ENCODE data around the gene CAMK1D. TPM values are rescaled to one million over a fixed set of nuclear protein-coding genes. Genes with fewer than 3 reads are reported as not detected.

Gene CAMK1D
- total and polyA plus RNA-seq, 2 of the 4 experiments (the other 2 are of a cell fraction), result 5.0 to 5.3 TPM

GRCh38 chr10:12419262-12419847 is 70.0 kb downstream of the CAMK1D start (continued):
- peak; percentile 14; the same call in 1 of the 2 replicates for TF ChIP-seq RAD21 (IDR thresholded peaks at IDR 0.05; ENCODE audit: low read length)

GRCh38 chr10:12420530-12421120 is 71.3 kb downstream of the CAMK1D start:
- Histone ChIP-seq H3K36me3 (ENCODE audit: control insufficient read depth, insufficient read depth, low read length) (no peaks in the 10 kb centered on the region), H2BK5ac (ENCODE audit: low read depth, low read length, poor library complexity, severe bottlenecking) (no peak overlapping the region), H3K14ac (replicated peaks; ENCODE audit: low read depth, low read length) (no peak overlapping the region), H2BK15ac (ENCODE audit: low read depth, low read length) (no peak overlapping the region), H3K27ac (ENCODE audit: insufficient read depth, low read length) (no peak overlapping the region), H3K9ac (ENCODE audit: low read depth, low read length) (no peak overlapping the region), H3K9me3 (ENCODE audit: control insufficient read depth, insufficient read depth, low read length) (no peaks in the 10 kb centered on the region), H3K4me2 (ENCODE audit: low read depth, low read length) (no peak overlapping the region), H3K27me3 (ENCODE audit: control insufficient read depth, insufficient read depth, low read length) (peaks cover 14% of the 10 kb centered on the region), H3K4ac (ENCODE audit: low read depth, low read length) (no peak overlapping the region), H2BK120ac (ENCODE audit: low read depth, low read length) (no peak overlapping the region), H4K5ac (ENCODE audit: low read depth, low read length) (no peak overlapping the region), H3K9me1 (ENCODE audit: insufficient read depth, low read length) (no peaks in the 10 kb centered on the region; the same call in 1 of the 2 replicates), H3K79me1 (ENCODE audit: low read depth in 1 of 2, low read length in 2 of 2) (no peaks in the 10 kb centered on the region), H3K4me3 (ENCODE audit: insufficient read depth, low read depth, low read length) (no peak overlapping the region), H3K4me1 (ENCODE audit: control insufficient read depth, insufficient read depth, low read length) (peaks cover 1% of the 10 kb centered on the region; the same call in 1 of the 2 replicates), H3K23ac (ENCODE audit: low read depth, low read length) (no peak overlapping the region), H4K8ac (ENCODE audit: low read depth in 2 of 2, low read length in 2 of 2) (no peak overlapping the region), H2BK20ac (ENCODE audit: low read depth, low read length) (no peak overlapping the region), H2AK9ac (replicated peaks; ENCODE audit: low read depth, low read length, poor library complexity) (no peak overlapping the region), H4K20me1 (ENCODE audit: insufficient read depth, low read length) (peaks cover 9% of the 10 kb centered on the region; the same call in 1 of the 2 replicates), H2AK5ac (ENCODE audit: low read depth, low read length) (no peak overlapping the region), H2AFZ (replicated peaks; ENCODE audit: low read length, poor library complexity) (no peak overlapping the region), H3K18ac (ENCODE audit: low read depth, low read length) (no peak overlapping the region), H3K56ac (ENCODE audit: extremely low read depth, insufficient read depth, low read length) (no peak overlapping the region), H4K91ac (ENCODE audit: insufficient read depth, low read depth, low read length) (no peak overlapping the region)
- TF ChIP-seq CHD1 (IDR thresholded peaks at IDR 0.05; ENCODE audit: low read depth, low read length) (no peak), ELK1 (IDR thresholded peaks at IDR 0.05; ENCODE audit: borderline replicate concordance, low read depth, low read length) (no peak), USF2 (IDR thresholded peaks at IDR 0.05; ENCODE audit: low read depth, low read length) (no peak), POLR2A (IDR thresholded peaks at IDR 0.05; ENCODE audit: low read depth, low read length) (no peak), NFE2L2 (IDR thresholded peaks at IDR 0.05; ENCODE audit: low read depth, low read length) (no peak), CTCF (conservative IDR thresholded peaks at IDR 0.05; ENCODE audit: low read depth, low read length) (no peak)
- ChIA-PET CTCF (interaction anchor here (0.5 to 0.9 kb wide), 2 partner anchors 14 to 236 kb away, joined by 3 read pairs; no protein-coding TSS in a partner anchor), POLR2A (ENCODE audit: unreplicated experiment) (no interaction called here)
- WGBS, 2 experiments (ENCODE audit: extremely low coverage in 2 of 2, insufficient read length in 1 of 2), result 71% methylated on average over 1 of the region's 7 CpGs; no CpG with 5 or more reads in 1 of the 2 experiments
- in situ Hi-C loops (cut with MboI; ENCODE audit: low sequenced_read_pairs) (no loop called here), dilution Hi-C loops (cut with HindIII; ENCODE audit: low sequenced_read_pairs, unreplicated experiment) (no loop called here), intact Hi-C loops (cut with micrococcal nuclease) (no loop called here)
- DNase-seq, result no peak
- no TSS peak for BruUV-seq (replicated peaks)
- no peak for ATAC-seq (ENCODE audit: low read depth)

Measured in IMR-90 (cell line).